GM18520 (cell line): ENCODE results near the gene CCNK.

ENCODE experiments used
- ATAC-seq: cut with Tn5 transposase; IDR thresholded peaks from one replicate; pipeline ENCODE4 v1.9.1; 2021; ENCODE audit not compliant: unreplicated experiment

The CCNK gene

DNA sequence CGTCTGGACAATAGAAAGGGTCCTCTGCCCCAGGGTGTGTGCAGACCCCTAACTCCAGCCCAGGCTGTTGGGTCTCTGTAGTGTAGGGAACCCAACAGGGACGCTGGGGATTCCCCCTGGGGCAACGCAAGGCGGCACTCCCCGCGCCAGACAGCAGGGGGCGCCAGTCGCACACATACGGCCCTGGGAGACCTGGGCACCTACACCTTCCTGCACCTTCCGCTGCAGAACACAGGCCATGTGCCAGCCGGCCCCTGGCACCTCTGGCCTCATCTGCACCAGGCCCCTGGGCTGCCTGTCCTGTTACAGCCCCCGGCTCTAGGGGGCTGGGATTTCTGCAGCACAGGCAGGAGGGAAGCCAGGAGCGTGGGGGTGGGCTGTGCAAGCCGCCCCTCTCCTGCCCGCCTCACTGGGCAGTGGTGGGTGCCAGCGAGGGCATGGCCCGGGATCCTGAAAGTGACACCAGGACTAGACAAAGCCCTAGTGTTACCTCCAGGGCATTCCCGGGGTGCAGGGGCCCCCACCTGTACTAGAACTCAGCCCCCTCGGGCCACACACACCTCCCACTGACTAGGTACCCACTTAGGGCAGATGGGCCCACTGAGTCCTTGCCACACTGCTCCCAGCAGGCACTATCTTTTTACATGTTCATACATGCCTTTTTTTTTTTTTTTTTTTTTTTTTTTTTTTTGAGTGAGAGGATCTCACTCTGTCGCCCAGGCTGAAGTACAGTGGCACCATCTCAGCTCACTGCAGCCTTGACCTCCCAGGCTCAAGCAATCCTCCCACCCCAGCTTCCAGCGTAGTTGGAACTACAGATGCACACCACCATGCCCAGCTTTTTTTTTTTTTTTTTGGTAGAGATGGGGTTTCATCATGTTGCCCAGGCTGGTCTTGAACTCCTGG, 37.5 kb downstream of the CCNK start:
- ATAC-seq: no peak

DNA sequence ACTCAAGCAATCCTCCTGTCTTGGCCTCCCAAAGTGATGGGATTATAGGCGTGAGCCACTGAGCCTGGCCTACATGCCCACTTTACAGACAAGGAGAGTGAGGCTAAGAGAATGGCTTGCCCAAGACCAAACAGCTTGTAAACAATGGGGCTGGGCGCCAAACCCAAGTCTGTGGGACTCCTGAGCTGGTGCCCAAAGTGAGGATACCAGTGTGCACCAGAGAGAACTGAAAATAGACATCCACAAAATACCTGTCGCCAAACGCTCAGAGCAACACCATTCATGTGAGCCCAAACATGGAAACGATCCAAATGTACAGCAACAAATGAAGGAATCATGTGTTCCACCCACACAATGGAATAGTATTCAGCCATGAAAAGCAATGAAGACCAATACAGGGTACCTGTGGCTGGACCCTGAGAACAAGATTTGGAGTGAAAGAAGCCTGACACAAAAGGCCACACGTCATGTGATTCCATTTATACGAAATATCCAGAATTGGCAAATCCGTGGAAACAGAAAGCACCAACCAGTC, 38.2 kb downstream of the CCNK start:
- no peak for ATAC-seq

DNA sequence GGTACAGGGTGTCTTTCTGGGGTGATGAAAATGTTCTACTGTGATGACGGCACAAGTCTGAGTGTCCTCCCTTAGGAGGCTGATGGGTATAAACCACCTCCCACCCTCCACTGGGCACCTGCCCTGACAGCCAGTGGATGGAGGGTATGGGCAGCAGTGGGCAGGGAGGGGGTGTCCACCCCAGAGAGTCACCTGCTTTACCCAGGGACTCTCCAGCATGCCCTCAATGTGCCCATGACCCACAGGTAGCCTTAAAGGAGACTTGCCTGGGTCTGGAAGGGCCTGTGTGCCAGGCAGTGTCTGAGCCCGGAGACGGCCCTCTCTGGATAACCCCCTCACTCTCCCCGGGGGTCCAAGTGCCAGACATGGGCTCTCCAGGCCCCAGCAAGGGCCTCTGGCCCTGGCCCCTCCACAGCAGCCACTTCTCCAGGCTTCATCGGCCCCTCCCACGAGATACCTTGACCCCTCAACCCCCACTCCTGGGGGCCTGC, 38.8 kb downstream of the CCNK start:
- no peak for ATAC-seq

DNA sequence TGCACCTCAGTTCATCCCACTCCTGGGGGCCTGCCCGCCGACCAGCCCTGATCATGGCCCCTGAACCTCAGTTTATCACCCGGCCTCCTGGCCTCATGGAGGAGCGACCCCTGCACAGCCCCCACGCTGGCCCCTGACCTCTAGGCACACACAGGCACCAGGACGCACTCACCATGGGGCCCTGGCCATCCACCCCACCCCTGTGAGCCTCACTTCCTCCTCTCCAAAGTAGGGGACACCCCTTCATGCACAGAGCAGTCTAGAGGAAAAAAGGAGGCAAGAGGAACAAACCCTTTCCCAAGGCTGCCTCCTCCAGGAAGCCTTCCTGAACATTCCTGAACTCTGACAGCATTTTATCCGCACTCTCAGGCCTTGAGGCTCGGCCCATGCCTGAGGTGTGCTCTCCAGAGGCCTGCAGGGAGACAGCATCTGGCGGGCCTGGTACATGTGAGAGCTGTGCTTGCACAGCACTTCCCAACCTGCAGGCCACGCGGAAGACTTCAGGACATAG, 39.4 kb downstream of the CCNK start:
- ATAC-seq: no peak

DNA sequence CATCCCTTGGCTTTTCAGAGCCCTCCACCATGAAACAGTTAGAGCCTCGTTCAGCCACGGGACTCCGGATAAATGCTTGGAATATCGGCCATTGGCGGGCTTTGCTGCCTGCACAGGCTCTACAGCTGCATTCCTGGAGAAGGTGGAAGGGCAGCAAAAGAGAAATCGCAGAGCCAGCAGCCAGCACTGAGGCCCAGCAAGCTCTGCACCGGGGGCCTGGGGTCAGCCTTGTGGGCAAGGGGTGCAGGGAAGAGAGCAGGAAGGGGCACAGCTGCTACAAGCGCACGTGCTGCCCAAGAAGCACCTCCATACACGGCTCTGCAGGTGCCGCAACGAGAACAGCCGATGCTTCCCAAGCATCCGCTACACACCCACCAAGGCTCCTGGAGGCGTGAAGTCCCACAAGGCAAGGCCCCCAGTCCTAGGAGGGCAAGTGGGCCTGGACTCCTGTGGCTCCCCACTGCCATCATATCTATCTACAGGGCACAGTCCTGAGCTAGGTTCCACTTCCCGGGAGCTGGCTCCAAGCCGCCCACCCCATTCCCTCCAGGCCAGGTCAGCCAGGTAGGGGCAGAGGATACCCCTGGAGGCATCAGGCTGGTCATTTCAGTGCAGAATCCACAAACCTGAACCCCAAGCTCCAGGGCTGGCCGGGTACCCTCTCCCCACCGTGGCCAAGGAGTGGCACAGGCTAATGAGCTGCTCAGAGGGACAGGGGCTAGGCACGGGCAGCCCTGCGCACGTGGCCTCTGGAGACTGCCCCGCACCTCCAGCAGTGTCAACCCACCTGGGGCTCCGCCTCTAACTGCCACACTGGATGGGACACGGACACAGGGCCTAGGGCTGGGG, 40.2 kb downstream of the CCNK start:
- no peak for ATAC-seq

DNA sequence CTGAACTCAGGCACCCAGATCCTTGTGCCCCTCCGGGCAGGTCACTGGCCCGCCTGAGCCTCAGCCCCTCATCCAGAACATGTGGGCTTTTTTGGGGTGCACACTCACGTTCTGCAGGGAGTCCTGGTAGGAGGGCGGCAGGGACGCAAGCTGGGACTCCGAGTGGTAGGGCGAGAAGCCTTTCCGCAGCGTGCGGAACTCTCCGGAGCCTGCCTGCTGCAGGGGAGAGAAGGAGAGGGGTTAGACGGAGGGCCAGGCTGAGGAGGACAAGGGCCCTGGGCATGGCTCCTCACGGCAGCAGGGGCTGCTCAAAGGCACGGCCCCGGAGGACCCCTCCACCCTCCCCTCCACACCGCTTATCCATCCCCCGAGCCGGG, 40.8 kb downstream of the CCNK start:
- no peak for ATAC-seq

GRCh38 chr14:99522457-99522891, 41.3 kb downstream of the CCNK start:
- no peak for ATAC-seq

GRCh38 chr14:99522934-99523703, 41.9 kb downstream of the CCNK start:
- no peak for ATAC-seq

GRCh38 chr14:99523704-99524055, 42.5 kb downstream of the CCNK start:
- no peak for ATAC-seq

- ATAC-seq: no peak
These were observed 43.0 kb downstream of the CCNK start for GRCh38 chr14:99524091-99524661.

DNA sequence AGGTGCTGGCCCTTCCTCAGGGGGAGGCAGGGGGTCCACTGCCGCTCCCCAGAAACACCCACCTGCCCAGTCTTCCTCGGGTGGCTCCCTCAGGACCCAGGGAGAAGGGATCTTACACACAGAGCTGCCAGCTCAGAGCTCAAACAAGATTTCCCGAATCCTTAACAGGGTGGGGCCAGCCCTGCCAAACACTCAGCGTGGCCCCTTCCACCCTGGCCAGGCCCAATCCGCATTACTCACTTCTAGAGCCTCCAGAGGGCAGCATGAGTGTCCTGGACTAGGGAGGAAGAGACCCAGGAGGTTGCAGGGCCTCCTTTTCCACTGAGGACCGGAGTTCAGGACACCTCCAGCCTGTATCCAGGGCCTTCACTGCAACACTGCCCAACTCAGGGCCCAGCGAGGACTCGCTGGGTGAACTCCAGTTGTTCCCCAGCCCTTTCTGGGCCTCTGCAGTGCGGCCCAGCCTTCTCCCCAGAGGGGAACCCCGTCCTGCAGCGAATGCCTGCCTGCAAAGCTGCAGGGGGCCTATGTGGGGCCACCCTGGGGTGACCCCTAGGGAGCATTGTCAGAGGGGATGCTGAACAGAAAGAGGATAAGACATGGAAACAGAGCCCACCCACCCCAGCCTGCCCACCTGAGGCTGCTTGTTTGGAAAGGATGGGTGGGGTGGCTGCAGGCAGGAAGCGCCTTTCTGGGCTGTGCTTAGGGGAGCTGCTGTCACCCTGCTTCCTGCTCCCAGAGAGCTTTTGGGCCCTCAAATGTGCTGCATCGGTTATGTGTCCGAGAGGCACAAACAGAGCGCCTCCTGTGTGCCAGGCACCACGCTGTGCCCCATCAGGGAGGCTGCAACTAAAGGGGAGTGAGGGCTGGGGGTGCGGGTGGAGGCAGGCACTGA, 43.8 kb downstream of the CCNK start:
- no peak for ATAC-seq

- no peak for ATAC-seq
These were observed 44.5 kb downstream of the CCNK start for GRCh38 chr14:99525699-99526080.

- no peak for ATAC-seq
These were observed 45.8 kb downstream of the CCNK start for GRCh38 chr14:99527026-99527425.

DNA sequence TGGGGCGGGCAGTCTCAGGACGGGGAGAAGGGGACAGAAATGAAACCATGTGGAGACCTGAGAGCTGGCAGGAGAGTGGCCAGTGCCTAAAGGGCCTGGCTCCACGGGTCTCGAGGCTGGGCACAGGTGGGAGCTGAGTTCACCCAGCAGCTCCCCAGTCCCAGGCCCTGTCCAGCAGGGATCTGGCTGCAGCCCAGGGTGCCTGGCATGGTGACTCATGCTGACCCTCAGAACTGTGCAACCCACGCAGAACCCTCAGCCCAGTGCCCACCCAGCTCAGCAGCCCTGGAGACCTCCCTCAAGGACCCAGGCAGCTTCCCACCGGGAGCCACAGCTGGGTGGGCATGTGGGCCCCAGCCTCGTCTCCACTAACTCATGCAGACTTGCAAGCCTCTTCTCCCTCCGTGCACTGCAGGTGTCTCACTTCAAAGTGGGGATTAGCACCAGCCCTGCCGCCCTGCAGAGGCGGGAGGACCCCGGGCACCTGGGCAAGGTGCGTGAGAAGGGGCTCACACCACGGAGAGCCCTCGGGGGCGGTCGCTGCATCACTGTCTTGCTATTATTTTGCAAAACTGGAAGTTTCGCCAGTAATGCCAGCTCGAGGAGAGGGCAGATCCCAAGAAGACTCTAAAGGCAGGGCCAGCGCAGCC, 46.3 kb downstream of the CCNK start:
- no peak for ATAC-seq

- no peak for ATAC-seq
These were observed 48.7 kb downstream of the CCNK start for GRCh38 chr14:99529899-99530298.

- no peak for ATAC-seq
These were observed 49.4 kb downstream of the CCNK start for GRCh38 chr14:99530407-99531155.

DNA sequence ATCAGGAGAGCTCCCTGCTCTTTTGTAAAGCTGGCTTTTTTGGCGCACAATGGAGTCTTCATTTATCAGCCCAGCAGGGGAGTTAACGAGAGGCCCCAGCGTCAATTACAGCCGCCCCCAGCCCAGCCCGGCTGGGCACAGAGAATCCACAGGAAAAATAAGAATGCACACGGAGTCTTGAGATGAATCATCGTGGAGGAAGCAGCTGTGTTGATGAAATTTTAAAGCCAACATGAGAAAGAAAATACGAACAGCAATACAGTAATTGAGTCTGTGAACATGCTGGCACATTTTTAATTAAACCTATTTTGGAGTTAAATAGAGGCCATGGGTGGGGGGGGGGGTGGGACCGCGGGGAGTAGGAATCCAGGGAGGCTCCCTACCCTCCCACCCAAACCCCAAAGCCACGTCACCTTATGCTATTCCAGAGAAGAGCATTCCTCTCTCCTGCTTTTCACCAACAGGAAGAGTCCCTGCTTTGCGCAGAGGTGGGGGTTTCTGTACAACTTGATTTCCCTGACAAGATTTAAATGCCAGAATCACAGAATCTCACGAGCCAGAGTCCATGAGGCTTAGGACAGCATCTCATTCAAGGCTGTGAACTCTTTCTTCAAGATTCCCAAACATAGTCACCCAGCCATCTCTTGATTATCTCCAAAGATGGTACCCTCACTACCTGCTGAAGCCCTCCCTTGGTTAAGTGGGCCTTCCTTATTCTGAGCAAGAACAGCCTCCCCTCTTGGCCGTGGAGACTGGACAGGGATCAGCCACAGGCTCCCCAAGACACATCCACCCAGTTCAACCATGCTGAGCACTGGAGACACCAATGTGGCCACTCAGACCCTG, 50.3 kb downstream of the CCNK start:
- no peak for ATAC-seq
